Peyer's patch (tissue), 4 donors: Measurements from ENCODE around the gene CDH4. TPM values are rescaled to one million over a fixed set of nuclear protein-coding genes. Genes with fewer than 3 reads are reported as not detected.

Source experiments
- DNase-seq, 3 donors: peaks; one replicate each; pipeline ENCODE4 v3.0.0-alpha.2; 2017 to 2019
- H3K27ac ChIP-seq, 4 donors: fragments of 200-600 bp; sonication (generic); one replicate each; pipeline ENCODE4 v1.5.1; 2016 to 2019
- H3K27me3 ChIP-seq, 2 donors: fragments of 200-600 bp; sonication (generic); one replicate each; pipeline ENCODE4 v1.5.1; 2019
- H3K36me3 ChIP-seq, 3 donors: fragments of 200-600 bp; sonication (generic); one replicate each; pipeline ENCODE4 v1.5.1; 2016 to 2019
- H3K4me1 ChIP-seq, 4 donors: fragments of 200-600 bp; sonication (generic); one replicate each; pipeline ENCODE4 v1.5.1; 2016 to 2019
- H3K4me3 ChIP-seq, 4 donors: fragments of 200-600 bp; sonication (generic); 1 replicate in 3 of 4; 2 replicates in 1 of 4; pipeline ENCODE4 v1.5.1; 2016 to 2019; ENCODE audit warnings: mild to moderate bottlenecking in 1 of 4
- H3K9me3 ChIP-seq, 4 donors: fragments of 200-600 bp; sonication (generic); one replicate each; pipeline ENCODE4 v1.5.1; 2016 to 2019; ENCODE audit warnings: mild to moderate bottlenecking in 1 of 4
- POLR2A ChIP-seq, 2 donors: fragments of 450-650 bp; IDR thresholded peaks; one replicate each; pipeline ENCODE4 v1.5.1; 2017; ENCODE audit warnings: antibody characterized with exemption in 2 of 2, mild to moderate bottlenecking in 2 of 2, moderate library complexity in 2 of 2
- total RNA-seq, 4 donors: library from RNA; depleted of rRNA; stranded (reverse); fragments of >200 nt; gene quantifications; one replicate each; pipeline ENCODE4 v1.1.0, GENCODE V29; 2016
- TF ChIP-seq, protein P1 (sequence below), 6 experiments: fragments of 450-650 bp in 4 of 6; fragments of 200-600 bp in 2 of 6; sonication (generic) in 1 of 6; IDR thresholded peaks; one replicate each; pipeline ENCODE4 v1.5.1; 2017 to 2019; ENCODE audit warnings: antibody characterized with exemption in 6 of 6, mild to moderate bottlenecking in 3 of 6, moderate library complexity in 1 of 6

CDH4 gene
- total RNA-seq, 4 donors from 2014 or later, result 0.27 TPM; not detected in 3

DNA sequence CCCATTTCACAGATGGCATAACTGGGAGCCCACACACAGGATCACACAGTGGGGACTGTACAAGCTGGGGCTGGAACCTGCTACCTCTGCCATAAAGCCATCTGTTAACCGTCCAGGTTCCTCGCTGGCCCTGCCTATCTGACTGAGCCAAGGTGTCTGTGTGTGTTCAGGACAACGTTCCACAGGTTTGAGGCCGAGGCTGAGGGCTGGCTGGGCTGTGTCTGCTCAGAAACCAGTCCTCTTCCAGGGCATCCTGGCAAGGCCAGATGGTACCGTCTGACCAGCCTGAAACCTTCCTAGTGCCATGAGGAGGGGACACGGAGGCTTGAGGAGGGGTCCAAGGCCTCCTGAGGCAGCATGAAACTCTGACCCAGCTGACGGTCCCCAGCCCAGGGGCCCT is 663.0 kb downstream of the CDH4 start:
- H3K27ac ChIP-seq, result no peak overlapping the region

DNA sequence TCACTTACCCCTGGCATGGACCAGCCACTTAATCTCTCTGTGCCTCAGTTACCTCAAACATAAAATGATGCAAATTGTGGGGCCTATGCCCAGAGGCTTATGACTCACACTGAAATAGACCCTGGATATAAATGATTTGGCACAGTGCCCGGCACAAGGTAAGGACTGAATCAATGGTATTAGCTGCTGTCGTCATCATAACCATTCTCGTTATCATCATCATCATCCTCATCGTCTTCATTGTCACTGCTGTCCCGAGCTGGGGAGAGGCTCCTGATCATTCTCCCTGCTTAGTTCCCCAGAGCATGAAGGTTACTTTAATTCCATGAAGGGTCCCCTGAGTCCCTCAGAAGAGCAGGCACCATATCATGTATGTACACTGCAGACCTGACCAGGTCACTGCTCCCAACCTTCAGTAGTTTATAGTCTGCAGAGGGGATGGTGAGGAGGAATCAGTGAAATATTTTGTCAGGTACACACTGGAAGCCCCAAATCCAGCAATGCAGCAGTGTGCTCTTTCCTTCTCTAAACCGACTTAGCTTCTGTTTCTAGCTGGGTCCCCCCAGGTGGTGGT is 664.3 kb downstream of the CDH4 start:
- Histone ChIP-seq H3K27me3 (no peaks in the 10 kb centered on the region), H3K36me3 (no peaks in the 10 kb centered on the region), H3K4me3 (no peak overlapping the region), H3K9me3 (no peaks in the 10 kb centered on the region), H3K27ac (no peak overlapping the region), H3K4me1 (no peaks in the 10 kb centered on the region)
- DNase-seq, result no peak
- TF ChIP-seq, protein P1, sequence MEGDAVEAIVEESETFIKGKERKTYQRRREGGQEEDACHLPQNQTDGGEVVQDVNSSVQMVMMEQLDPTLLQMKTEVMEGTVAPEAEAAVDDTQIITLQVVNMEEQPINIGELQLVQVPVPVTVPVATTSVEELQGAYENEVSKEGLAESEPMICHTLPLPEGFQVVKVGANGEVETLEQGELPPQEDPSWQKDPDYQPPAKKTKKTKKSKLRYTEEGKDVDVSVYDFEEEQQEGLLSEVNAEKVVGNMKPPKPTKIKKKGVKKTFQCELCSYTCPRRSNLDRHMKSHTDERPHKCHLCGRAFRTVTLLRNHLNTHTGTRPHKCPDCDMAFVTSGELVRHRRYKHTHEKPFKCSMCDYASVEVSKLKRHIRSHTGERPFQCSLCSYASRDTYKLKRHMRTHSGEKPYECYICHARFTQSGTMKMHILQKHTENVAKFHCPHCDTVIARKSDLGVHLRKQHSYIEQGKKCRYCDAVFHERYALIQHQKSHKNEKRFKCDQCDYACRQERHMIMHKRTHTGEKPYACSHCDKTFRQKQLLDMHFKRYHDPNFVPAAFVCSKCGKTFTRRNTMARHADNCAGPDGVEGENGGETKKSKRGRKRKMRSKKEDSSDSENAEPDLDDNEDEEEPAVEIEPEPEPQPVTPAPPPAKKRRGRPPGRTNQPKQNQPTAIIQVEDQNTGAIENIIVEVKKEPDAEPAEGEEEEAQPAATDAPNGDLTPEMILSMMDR (IDR thresholded peaks at IDR 0.05), result no peak
- no peak for TF ChIP-seq POLR2A (IDR thresholded peaks at IDR 0.05)

More for the DNA sequence above, 663.0 kb downstream of the CDH4 start:
- Histone ChIP-seq H3K4me3 (no peak overlapping the region), H3K27me3 (no peaks in the 10 kb centered on the region), H3K36me3 (no peaks in the 10 kb centered on the region), H3K4me1 (no peaks in the 10 kb centered on the region), H3K9me3 (no peaks in the 10 kb centered on the region)
- no peak for TF ChIP-seq POLR2A (IDR thresholded peaks at IDR 0.05)
- TF ChIP-seq, protein P1 (IDR thresholded peaks at IDR 0.05), result no peak
- DNase-seq, result no peak

DNA sequence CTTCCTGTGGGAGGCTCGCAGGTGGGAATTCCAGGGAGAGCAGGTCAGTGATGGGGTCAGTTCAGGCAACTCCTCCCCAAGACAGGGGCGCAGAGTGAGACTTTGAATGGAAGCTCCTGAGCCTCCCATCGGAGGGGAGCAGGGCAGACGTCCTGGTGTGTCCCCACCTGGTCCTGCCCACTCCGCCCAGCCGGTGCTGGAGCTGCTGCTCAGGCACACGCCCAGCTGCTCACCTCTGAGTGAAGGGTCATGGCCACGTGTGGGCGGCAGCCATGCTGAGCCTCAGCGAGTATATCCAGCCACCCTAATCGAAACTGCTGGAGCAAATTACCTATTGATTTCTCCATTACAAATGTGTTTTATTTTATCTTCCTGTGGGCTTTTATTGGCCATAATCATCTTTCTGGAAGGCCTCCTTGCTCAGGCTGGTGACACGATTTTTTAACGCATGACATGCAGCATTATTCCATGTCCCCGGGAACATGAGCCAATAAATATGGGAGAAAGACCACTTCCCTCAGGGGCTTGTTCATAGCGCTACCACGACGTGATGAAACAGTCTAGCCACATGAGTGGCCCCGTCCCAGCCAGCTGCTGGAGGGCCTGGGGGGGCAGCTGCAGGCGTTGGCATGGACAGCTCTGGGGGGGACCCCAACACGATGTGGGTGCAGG is 665.5 kb downstream of the CDH4 start:
- Histone ChIP-seq H3K4me3 (no peak overlapping the region), H3K27me3 (no peaks in the 10 kb centered on the region), H3K4me1 (no peaks in the 10 kb centered on the region), H3K27ac (no peak overlapping the region), H3K9me3 (no peaks in the 10 kb centered on the region), H3K36me3 (no peaks in the 10 kb centered on the region)
- DNase-seq, result no peak
- TF ChIP-seq POLR2A (IDR thresholded peaks at IDR 0.05), result no peak
- TF ChIP-seq, protein P1 (IDR thresholded peaks at IDR 0.05), result no peak

DNA sequence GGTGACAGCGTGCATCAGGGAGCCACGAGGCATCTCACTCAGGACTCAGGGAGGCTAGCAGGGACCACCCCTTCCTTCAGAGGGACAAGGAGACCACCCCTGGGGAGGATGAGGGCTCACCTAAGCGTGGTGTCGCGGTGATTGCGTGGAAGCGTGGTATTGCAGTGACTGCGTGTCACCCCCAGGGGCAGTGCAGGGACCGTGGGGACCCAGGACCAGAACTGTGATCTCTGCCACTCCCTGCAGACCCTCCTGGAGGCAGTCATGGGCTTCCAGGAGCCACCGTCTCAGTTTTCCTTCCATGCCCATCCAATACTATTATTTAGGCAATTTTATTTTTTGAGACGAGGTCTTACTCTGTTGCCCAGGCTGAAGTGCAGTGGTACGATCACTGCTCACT is 666.5 kb downstream of the CDH4 start:
- no peak for TF ChIP-seq POLR2A (IDR thresholded peaks at IDR 0.05)
- TF ChIP-seq, protein P1 (IDR thresholded peaks at IDR 0.05), result no peak
- no peaks in the 10 kb centered on the region for H3K27me3 ChIP-seq
- no peak overlapping the region for H3K27ac ChIP-seq
- H3K4me3 ChIP-seq, result no peak overlapping the region
- H3K4me1 ChIP-seq, result no peaks in the 10 kb centered on the region
- no peaks in the 10 kb centered on the region for H3K36me3 ChIP-seq
- no peak for DNase-seq
- no peaks in the 10 kb centered on the region for H3K9me3 ChIP-seq

DNA sequence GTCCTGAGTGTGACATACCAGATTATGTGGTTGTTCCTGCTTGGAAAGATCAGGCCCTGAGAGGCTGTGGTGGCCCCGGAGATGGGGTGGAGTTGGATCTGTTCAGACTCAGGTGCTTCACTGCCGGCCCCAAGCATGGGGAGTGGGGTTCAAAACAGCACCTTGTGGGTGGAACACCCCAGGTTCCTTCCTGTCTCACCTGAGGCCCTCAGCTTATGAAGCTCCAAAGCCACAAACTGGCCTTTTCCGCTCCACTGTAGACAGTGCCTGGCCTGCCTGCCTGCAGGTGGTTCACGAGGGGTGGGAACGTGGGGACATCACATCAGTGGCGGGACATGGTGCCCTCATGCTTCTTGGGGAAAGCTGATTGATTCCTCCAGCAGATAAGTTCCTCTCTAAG is 667.2 kb downstream of the CDH4 start:
- DNase-seq, result no peak
- TF ChIP-seq, protein P1 (IDR thresholded peaks at IDR 0.05), result no peak
- TF ChIP-seq POLR2A (IDR thresholded peaks at IDR 0.05), result no peak

More for the DNA sequence above, 667.2 kb downstream of the CDH4 start:
- Histone ChIP-seq H3K4me3 (no peak overlapping the region), H3K4me1 (no peaks in the 10 kb centered on the region), H3K27me3 (no peaks in the 10 kb centered on the region), H3K36me3 (no peaks in the 10 kb centered on the region), H3K27ac (no peak overlapping the region), H3K9me3 (no peaks in the 10 kb centered on the region)
